Activated CD4-positive, alpha-beta T cell treated with anti-CD3 and anti-CD28 coated beads, Interleukin-2, amount 10 ng/mL, durations not matched to agents 24 days and 14 days (primary cell): ENCODE data around the gene TMEM72. TPM values are rescaled to one million over a fixed set of nuclear protein-coding genes. Genes with fewer than 3 reads are reported as not detected.

Experiments used
- DNase-seq: peaks from one replicate; pipeline ENCODE4 v3.0.0; 2022
- H3K27ac Mint-ChIP-seq: one replicate; pipeline ENCODE4 v1.8.0; 2022; ENCODE audit warnings: mild to moderate bottlenecking, mixed read lengths
- H3K27me3 Mint-ChIP-seq: one replicate; pipeline ENCODE4 v1.8.0; 2022; ENCODE audit warnings: mixed read lengths
- H3K36me3 Mint-ChIP-seq: one replicate; pipeline ENCODE4 v1.8.0; 2022; ENCODE audit warnings: low read depth, mild to moderate bottlenecking, mixed read lengths
- H3K4me1 Mint-ChIP-seq: one replicate; pipeline ENCODE4 v1.8.0; 2021; ENCODE audit warnings: mixed read lengths
- H3K4me3 Mint-ChIP-seq: one replicate; pipeline ENCODE4 v1.8.0; 2022; ENCODE audit warnings: mild to moderate bottlenecking, moderate library complexity, mixed read lengths
- H3K9me3 Mint-ChIP-seq: one replicate; pipeline ENCODE4 v1.8.0; 2021; ENCODE audit warnings: mixed read lengths
- intact Hi-C: fragments of 100-400 bp; cut with micrococcal nuclease; formaldehyde crosslinking; loops from one replicate; pipeline ENCODE4 v1.15.1; 2023
- total RNA-seq: library from RNA; stranded (reverse); gene quantifications from 2 replicates; pipeline ENCODE4 v1.2.3, GENCODE V29; 2022

TMEM72 gene
- total RNA-seq, 1 donor from 2014 or later: not detected

GRCh38 chr10:44916429-44916828 lies 5.3 kb downstream of the TMEM72 start:
- DNase-seq: no peak
- peaks cover 11% of the 10 kb centered on the region for H3K4me1 Mint-ChIP-seq
- no peak overlapping the region for H3K27ac Mint-ChIP-seq
- intact Hi-C loops: no loop called here
- peaks cover 13% of the 10 kb centered on the region for H3K9me3 Mint-ChIP-seq
- H3K36me3 Mint-ChIP-seq: no peaks in the 10 kb centered on the region
- H3K4me3 Mint-ChIP-seq: no peak overlapping the region
- H3K27me3 Mint-ChIP-seq: peaks cover 29% of the 10 kb centered on the region

- intact Hi-C loops: no loop called here
- H3K4me3 Mint-ChIP-seq: no peak overlapping the region
- H3K27ac Mint-ChIP-seq: no peak overlapping the region
- no peaks in the 10 kb centered on the region for H3K36me3 Mint-ChIP-seq
- H3K27me3 Mint-ChIP-seq: peaks cover 29% of the 10 kb centered on the region
- peaks cover 11% of the 10 kb centered on the region for H3K4me1 Mint-ChIP-seq
- no peak for DNase-seq
- H3K9me3 Mint-ChIP-seq: peaks cover 13% of the 10 kb centered on the region
Observed at GRCh38 chr10:44917848-44918247, 6.7 kb downstream of the TMEM72 start.

GRCh38 chr10:44920252-44920651 lies 9.1 kb downstream of the TMEM72 start:
- no peak for DNase-seq
- intact Hi-C loops: no loop called here
- Mint-ChIP-seq H3K27me3 (peaks cover 29% of the 10 kb centered on the region), H3K36me3 (no peaks in the 10 kb centered on the region), H3K27ac (no peak overlapping the region), H3K4me1 (no peaks in the 10 kb centered on the region), H3K4me3 (no peak overlapping the region), H3K9me3 (peaks cover 13% of the 10 kb centered on the region)

- intact Hi-C loops: no loop called here
- H3K4me3 Mint-ChIP-seq: no peak overlapping the region
- peaks cover 13% of the 10 kb centered on the region for H3K9me3 Mint-ChIP-seq
- no peak for DNase-seq
- no peak overlapping the region for H3K27ac Mint-ChIP-seq
- no peaks in the 10 kb centered on the region for H3K36me3 Mint-ChIP-seq
- no peaks in the 10 kb centered on the region for H3K4me1 Mint-ChIP-seq
- peaks cover 29% of the 10 kb centered on the region for H3K27me3 Mint-ChIP-seq
Observed at GRCh38 chr10:44921061-44921460, 9.9 kb downstream of the TMEM72 start.

- Mint-ChIP-seq H3K27me3 (peaks cover 27% of the 10 kb centered on the region), H3K4me3 (no peak overlapping the region)
Observed at GRCh38 chr10:44921506-44921905, 10.4 kb downstream of the TMEM72 start.

GRCh38 chr10:44922021-44922420 lies 10.9 kb downstream of the TMEM72 start:
- H3K36me3 Mint-ChIP-seq: no peaks in the 10 kb centered on the region
- H3K27ac Mint-ChIP-seq: no peak overlapping the region
- H3K4me1 Mint-ChIP-seq: no peaks in the 10 kb centered on the region
- H3K27me3 Mint-ChIP-seq: peaks cover 22% of the 10 kb centered on the region
- peaks cover 8% of the 10 kb centered on the region for H3K9me3 Mint-ChIP-seq
- H3K4me3 Mint-ChIP-seq: no peak overlapping the region
- intact Hi-C loops: no loop called here
- DNase-seq: no peak

More at GRCh38 chr10:44921506-44921905, 10.4 kb downstream of the TMEM72 start:
- no peak overlapping the region for H3K27ac Mint-ChIP-seq
- DNase-seq: no peak
- H3K9me3 Mint-ChIP-seq: peaks cover 13% of the 10 kb centered on the region
- intact Hi-C loops: no loop called here
- no peaks in the 10 kb centered on the region for H3K4me1 Mint-ChIP-seq
- no peaks in the 10 kb centered on the region for H3K36me3 Mint-ChIP-seq

- no peak for DNase-seq
- peaks cover 1% of the 10 kb centered on the region for H3K9me3 Mint-ChIP-seq
- H3K4me3 Mint-ChIP-seq: no peak overlapping the region
- H3K4me1 Mint-ChIP-seq: no peaks in the 10 kb centered on the region
- peaks cover 15% of the 10 kb centered on the region for H3K27me3 Mint-ChIP-seq
- intact Hi-C loops: no loop called here
- no peaks in the 10 kb centered on the region for H3K36me3 Mint-ChIP-seq
- no peak overlapping the region for H3K27ac Mint-ChIP-seq
Observed at GRCh38 chr10:44922796-44923545, 11.8 kb downstream of the TMEM72 start.

GRCh38 chr10:44923611-44924010 lies 12.5 kb downstream of the TMEM72 start:
- H3K27ac Mint-ChIP-seq: no peak overlapping the region
- H3K4me1 Mint-ChIP-seq: no peaks in the 10 kb centered on the region
- DNase-seq: no peak
- intact Hi-C loops: no loop called here
- H3K36me3 Mint-ChIP-seq: no peaks in the 10 kb centered on the region
- H3K9me3 Mint-ChIP-seq: no peaks in the 10 kb centered on the region
- peaks cover 19% of the 10 kb centered on the region for H3K27me3 Mint-ChIP-seq
- no peak overlapping the region for H3K4me3 Mint-ChIP-seq

- H3K27ac Mint-ChIP-seq: no peak overlapping the region
- no peaks in the 10 kb centered on the region for H3K36me3 Mint-ChIP-seq
- H3K4me3 Mint-ChIP-seq: no peak overlapping the region
- H3K4me1 Mint-ChIP-seq: no peaks in the 10 kb centered on the region
- H3K27me3 Mint-ChIP-seq: peaks cover 17% of the 10 kb centered on the region
- intact Hi-C loops: no loop called here
- no peak for DNase-seq
- H3K9me3 Mint-ChIP-seq: no peaks in the 10 kb centered on the region
Observed at GRCh38 chr10:44924261-44925040, 13.3 kb downstream of the TMEM72 start.

- Mint-ChIP-seq H3K4me1 (no peaks in the 10 kb centered on the region), H3K4me3 (no peak overlapping the region), H3K9me3 (no peaks in the 10 kb centered on the region), H3K27me3 (peaks cover 11% of the 10 kb centered on the region), H3K27ac (no peak overlapping the region), H3K36me3 (no peaks in the 10 kb centered on the region)
- intact Hi-C loops: no loop called here
- no peak for DNase-seq
Observed at GRCh38 chr10:44925224-44925623, 14.1 kb downstream of the TMEM72 start.

- intact Hi-C loops: no loop called here
- Mint-ChIP-seq H3K36me3 (no peaks in the 10 kb centered on the region), H3K9me3 (no peaks in the 10 kb centered on the region), H3K27me3 (peaks cover 7% of the 10 kb centered on the region), H3K4me1 (no peaks in the 10 kb centered on the region), H3K27ac (no peak overlapping the region), H3K4me3 (no peak overlapping the region)
- no peak for DNase-seq
Observed at GRCh38 chr10:44925811-44926750, 14.9 kb downstream of the TMEM72 start.

GRCh38 chr10:44926751-44927351 lies 15.7 kb downstream of the TMEM72 start:
- no peak overlapping the region for H3K27ac Mint-ChIP-seq
- H3K9me3 Mint-ChIP-seq: no peaks in the 10 kb centered on the region
- intact Hi-C loops: no loop called here
- no peaks in the 10 kb centered on the region for H3K36me3 Mint-ChIP-seq
- H3K4me3 Mint-ChIP-seq: no peak overlapping the region
- DNase-seq: no peak
- no peaks in the 10 kb centered on the region for H3K4me1 Mint-ChIP-seq
- peaks cover 6% of the 10 kb centered on the region for H3K27me3 Mint-ChIP-seq

- H3K4me1 Mint-ChIP-seq: no peaks in the 10 kb centered on the region
- H3K27ac Mint-ChIP-seq: no peak overlapping the region
- H3K36me3 Mint-ChIP-seq: no peaks in the 10 kb centered on the region
- H3K27me3 Mint-ChIP-seq: peaks cover 6% of the 10 kb centered on the region
- H3K4me3 Mint-ChIP-seq: no peak overlapping the region
- no peak for DNase-seq
- H3K9me3 Mint-ChIP-seq: no peaks in the 10 kb centered on the region
- intact Hi-C loops: no loop called here
Observed at GRCh38 chr10:44927352-44927751, 16.2 kb downstream of the TMEM72 start.
